ENCODE data around the gene ZNF284.
A peak's percentile ranks its signal among the peaks of the same experiment; 100 is the strongest.
"Not testable (repeated sequence)": the region's sequence is repeated elsewhere in the genome, so short reads cannot be mapped to it uniquely, and the experiment has no call there.

Gene ZNF284

GRCh38 chr19:44112802-44113137 lies 40.8 kb downstream of the ZNF284 start:
- DNase-seq = no peak

DNA sequence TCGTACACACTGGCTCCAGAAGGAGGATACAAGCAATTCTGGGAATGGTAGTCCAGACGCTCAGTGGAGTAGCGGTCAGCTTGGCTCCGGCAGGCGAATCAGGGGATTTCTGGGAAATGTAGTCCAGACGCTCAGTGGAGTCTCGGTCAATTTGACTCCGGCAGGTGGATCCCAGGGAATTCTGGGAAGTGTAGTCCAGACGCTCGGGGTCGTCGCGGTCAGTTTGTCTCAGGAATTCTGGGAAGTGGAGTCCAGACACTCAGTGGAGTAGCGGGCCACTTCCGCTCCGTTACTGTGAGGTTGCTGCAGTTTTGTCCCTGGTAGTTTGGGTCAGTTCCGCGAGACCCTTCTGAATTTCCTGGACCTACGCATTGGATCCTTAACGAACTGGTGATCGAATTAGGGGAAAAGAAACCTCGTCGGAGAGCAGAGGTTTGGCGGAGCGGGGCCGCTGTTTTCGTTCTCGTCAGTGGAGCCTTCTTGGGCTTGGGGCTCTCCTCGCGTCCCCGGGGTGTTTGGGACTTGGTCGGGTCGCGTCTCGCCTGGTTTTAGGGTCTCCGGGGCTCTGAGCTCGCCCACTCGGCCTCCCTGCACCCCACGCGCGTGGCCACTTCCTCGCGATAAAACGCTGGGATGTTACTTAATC lies 41.3 kb downstream of the ZNF284 start, which contains the start of gene ZNF225:
Gene ZNF225 (plus strand): TSS at position 262 of the 646 bp plus-strand sequence. CDS start 2,429 bp downstream, outside the sequence.
- peak; percentile 95 for DNase-seq

- DNase-seq = no peak
Observed at GRCh38 chr19:44113784-44114390, 41.9 kb downstream of the ZNF284 start.

- not testable (repeated sequence) for DNase-seq
Observed at GRCh38 chr19:44121162-44121561, 49.2 kb downstream of the ZNF284 start.

DNA sequence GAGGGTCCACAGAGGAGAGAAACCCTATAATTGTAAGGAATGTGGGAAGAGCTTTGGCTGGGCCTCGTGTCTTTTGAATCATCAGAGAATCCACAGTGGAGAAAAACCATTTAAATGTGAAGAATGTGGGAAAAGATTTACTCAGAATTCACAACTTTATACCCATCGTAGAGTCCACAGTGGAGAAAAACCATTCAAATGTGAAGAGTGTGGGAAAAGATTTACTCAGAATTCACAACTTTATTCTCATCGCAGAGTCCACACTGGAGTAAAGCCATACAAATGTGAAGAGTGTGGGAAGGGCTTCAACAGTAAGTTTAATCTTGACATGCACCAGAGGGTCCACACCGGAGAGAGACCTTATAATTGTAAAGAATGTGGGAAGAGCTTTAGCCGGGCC lies 60.0 kb downstream of the ZNF284 start:
- no peak for DNase-seq
